GM19455 (cell line): ENCODE results near the gene KIAA0825.

Source experiments
- ATAC-seq: cut with Tn5 transposase; IDR thresholded peaks from one replicate; pipeline ENCODE4 v1.9.1; 2021; ENCODE audit not compliant: unreplicated experiment

Gene KIAA0825

DNA sequence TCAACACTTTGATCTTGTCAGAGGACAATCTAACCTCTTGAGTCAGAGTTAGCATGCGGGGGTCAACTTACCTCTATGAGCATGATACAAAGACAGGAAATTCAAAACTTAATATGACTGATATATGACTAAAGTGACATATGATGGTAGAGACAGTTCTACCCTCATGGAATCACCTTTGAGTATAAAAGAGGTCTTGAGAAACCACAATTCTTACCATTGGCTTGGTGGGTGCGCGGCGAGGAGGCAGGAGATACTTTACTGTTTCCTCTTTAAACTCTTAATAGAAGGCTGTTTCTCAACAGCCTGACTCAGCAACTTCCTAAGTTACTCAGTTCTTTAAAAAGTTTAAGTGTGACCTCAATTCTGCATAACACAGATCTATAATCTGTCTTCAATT is 372.8 kb downstream of the KIAA0825 start:
- ATAC-seq = no peak

- no peak for ATAC-seq
Observed at GRCh38 chr5:94244921-94245320, 373.5 kb downstream of the KIAA0825 start.

DNA sequence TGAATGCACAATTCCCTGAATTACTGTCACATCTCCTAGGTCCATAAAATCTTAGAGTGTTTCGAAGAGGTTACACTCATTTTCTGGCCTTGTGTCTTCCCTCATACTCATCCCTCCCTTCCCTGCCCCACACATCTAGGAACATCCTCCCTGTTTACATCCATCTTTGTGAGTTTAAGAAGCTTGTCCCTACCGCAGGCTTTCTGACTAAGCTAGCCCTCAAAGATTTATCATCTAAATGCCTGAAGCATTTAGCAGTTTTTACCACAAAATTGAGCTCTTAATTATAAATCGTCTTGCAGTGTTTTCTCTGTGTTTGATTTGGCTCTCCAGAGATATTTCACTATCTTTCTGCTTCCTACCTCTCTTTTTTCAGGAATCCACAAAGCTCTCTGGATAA is 374.8 kb downstream of the KIAA0825 start:
- no peak for ATAC-seq

DNA sequence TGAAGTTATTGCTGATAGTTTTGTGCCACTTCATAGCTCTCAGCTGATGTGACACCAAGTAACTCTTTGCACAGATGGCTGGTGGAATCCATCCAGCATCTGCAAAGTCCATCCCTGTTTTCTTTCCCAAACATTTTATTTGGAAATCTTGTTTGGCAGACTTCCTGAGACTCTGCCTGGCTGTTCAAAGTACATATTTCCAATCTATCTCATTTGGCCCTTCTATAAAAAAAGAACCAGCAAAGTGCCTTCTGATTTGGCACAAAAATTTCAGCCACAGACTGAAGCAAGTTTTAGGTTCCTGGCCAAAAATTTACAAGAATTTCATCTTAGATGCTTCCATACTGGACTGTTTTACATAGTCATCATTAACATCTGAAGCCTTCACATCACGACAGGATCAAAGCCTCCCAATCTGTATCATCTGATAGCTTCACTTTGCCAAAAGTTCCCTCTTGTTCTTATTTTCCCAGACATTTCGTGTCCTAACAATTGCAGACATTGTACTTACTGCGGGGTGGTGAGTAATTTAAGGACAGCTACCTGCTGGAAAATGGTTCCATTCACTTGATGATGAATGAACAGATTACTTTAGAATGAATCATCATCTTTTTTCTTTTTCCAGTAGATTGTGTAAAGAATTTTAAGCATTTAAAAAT is 377.3 kb downstream of the KIAA0825 start:
- ATAC-seq = no peak

DNA sequence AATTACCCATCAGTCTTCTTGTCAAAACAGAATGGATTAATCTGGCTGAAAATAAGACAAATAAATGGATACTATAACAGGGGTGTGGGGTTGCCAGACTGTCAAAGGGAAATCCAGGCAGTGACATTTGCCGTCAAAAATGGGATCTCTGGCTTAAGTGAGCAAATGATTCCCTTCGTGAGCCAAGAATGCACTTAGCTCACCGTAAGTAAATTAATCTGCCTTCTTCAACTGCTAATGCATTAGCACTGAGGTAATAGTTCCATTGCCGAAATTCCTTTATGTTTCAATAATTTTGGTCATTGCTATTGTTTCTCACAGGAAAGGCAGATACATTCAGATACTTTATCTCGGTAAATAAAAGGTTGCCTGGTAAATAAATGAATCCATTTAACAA is 377.8 kb downstream of the KIAA0825 start:
- no peak for ATAC-seq

DNA sequence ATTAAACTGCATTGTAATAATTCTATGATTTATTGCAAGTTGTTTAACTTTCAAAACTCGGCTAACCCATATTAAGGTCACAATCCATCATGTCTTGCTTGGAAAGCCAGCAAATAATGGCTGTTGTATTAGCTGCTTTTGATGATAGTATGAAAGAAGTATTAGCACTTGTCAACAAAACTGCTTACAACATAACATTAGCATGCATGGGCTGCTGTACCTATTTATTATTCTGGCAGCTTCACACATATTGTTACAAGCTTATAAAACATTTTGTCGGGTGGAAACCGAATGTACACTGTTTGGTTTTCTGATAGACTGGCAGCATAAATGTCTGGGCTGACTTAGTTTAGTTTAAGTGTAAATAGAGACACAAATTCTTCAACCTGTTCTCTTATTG is 378.3 kb downstream of the KIAA0825 start:
- no peak for ATAC-seq

- ATAC-seq = no peak
Observed at GRCh38 chr5:94239266-94239665, 379.1 kb downstream of the KIAA0825 start.

- no peak for ATAC-seq
Observed at GRCh38 chr5:94234987-94235386, 383.4 kb downstream of the KIAA0825 start.

GRCh38 chr5:94228791-94229190 is 389.6 kb downstream of the KIAA0825 start:
- ATAC-seq = no peak

- no peak for ATAC-seq
Observed at GRCh38 chr5:94223235-94223634, 395.2 kb downstream of the KIAA0825 start.

- no peak for ATAC-seq
Observed at GRCh38 chr5:94218374-94218773, 400.0 kb downstream of the KIAA0825 start.

GRCh38 chr5:94217745-94218144 is 400.7 kb downstream of the KIAA0825 start:
- ATAC-seq = no peak

- no peak for ATAC-seq
Observed at GRCh38 chr5:94217216-94217615, 401.2 kb downstream of the KIAA0825 start.

DNA sequence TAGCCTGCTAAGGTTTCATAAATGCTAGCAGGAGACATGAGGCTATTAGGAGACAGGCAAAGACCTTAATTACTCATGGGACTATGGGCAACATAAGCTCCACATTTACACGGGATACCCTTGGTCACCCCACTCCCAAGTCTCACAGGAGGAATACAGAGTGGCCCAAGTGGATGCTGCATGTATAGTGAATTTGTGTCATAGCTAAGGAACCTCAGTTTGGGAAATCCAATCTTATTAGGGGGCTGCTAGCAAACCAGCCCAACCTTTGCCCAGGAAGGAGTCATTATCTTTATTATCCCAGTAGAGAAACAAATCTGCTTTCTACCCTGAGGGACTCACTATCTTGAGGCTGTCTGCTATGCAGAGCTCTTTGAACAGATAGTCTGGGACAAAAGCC is 405.9 kb downstream of the KIAA0825 start:
- ATAC-seq = no peak

DNA sequence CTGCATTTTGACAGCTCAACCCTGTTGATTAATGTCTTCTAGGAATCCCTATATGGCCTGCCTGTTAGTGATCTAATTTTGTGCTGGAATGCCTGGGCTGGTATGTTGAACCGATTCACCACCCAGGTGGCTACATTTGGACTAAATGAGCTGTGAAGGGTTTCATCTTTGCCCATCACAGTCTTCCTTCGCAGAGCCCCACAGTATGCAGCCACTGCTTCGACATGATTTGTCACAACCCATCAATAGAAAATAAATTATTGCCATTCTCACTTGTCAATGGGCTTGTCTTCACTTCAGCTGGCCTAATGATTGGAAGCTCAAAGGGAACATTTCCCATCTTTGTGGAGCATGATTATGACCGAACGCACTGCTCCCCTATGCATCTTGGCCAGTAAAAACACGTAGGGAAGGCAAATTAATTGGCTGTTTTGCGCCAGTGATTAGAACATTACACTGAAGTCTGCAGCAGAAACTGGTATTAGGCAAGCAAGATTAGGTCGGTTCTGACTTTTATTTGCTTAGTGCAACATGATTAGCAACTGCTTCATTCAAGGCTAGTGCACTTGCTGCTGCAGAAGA is 408.5 kb downstream of the KIAA0825 start:
- ATAC-seq = no peak

- ATAC-seq = no peak
Observed at GRCh38 chr5:94209272-94209671, 409.1 kb downstream of the KIAA0825 start.

- no peak for ATAC-seq
Observed at GRCh38 chr5:94199566-94199965, 418.8 kb downstream of the KIAA0825 start.

GRCh38 chr5:94197970-94198369 is 420.4 kb downstream of the KIAA0825 start:
- no peak for ATAC-seq

DNA sequence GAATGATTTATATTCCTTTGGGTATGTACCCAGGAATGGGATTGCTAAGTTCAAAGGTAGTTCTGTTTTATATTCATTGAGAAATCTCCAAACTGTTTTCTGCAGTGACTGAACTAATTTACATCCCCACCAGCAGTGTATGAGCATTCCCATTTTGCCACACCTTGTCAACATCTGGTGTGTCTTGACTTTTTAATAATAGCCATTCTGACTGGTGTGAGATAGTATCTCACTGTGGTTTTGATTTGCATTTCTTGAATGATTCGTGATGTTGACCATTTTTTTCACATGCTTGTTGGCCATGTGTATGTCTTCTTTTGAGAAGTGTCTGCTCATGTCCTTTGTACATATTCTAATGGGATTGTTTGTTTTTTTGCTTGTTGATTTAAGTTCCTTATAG is 421.5 kb downstream of the KIAA0825 start:
- ATAC-seq = no peak

DNA sequence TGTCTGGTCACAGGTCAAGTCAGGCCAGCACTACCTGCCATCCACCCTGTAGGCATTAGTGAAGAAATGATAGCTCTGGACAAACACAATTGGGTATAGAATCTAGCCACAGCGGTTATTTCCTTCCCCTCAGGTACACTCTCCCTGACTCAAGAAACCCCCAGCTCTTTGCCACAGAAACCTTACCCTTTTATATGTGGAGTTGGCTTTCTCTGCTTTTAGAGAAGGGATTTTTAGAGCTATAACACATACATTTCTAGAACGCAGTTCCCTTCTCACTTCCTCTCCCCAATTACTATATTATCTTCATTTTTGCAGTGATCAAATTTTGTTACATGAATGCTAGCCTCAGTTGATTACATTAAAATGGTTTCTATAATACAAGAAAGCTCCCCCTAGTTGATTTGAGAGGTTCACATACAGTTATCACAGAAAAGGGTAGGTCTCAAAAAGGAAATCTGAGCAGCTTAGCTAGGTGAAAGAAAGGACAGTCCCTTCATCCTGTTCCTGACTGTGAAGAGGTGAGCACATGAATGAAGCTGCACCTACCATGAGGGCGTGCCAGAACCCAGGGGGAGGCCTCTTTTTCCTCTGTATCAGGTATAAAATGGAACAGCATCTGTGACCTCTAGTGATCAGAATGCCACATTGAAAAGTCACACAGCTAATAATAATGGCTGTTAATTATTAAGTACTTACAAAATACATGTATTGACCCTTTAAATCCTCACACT is 425.6 kb downstream of the KIAA0825 start:
- ATAC-seq = no peak

DNA sequence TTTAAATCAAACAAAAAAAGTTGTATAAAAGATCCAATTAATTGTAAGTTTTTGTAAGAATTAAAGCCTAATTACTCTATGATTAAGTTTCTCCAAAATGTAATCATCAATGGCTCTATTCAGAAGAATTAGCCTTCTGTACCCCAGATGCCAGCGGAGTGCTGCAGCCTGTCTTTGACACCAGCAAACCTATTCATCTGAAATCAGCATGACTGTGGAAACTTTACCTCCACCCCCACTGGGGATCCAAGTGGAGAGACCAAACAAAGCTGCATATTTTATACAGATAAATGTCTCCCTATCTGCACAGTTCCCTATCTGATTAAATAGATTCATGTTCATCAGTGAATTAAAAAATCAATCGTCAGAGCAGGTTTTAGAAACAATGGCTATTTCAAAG is 426.8 kb downstream of the KIAA0825 start:
- no peak for ATAC-seq

DNA sequence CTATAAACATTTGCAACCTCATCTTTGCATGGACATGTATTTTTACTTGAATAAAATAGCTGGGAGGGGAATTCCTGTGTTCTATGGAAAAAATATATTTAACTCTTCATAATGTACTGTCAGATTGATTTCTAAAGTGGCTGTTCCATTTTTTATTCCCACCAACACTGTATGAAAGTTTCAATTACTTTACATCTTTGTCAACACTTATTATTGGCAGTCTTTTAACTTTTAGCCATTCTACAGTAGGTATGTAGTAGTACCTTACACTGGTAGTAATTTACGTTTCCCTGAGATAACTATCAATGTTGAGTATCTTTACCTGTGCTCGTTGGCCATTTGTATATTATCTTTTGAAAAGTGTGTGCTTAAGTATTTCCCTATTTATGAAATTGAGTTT is 429.7 kb downstream of the KIAA0825 start:
- ATAC-seq = no peak
